Caco-2 (cell line): ENCODE results near the gene TMEM115. TPM values are rescaled to one million over a fixed set of nuclear protein-coding genes. Genes with fewer than 3 reads are reported as not detected.

Experiments used
- BruUV-seq: library from RNA; stranded (reverse); fragments of 400-500 nt; replicated peaks from 2 replicates; lab custom pipeline; 2021; lab: Mats Ljungman, UMichigan
- CTCF ChIA-PET: fragments of 300-600 bp; sonication (Branson Sonifier 250); formaldehyde crosslinking; loops from one replicate; lab custom pipeline; 2022; ENCODE audit warnings: antibody characterized with exemption; lab: Charles Lee
- POLR2A ChIA-PET: fragments of 300-600 bp; sonication (Branson Sonifier 250); formaldehyde crosslinking; loops from one replicate; lab custom pipeline; 2022; ENCODE audit warnings: antibody characterized with exemption; lab: Charles Lee
- DNase-seq, 2 experiments: peaks; one replicate each; pipeline versions ENCODE4 v3.0.0 to v3.0.0-alpha.2; 2020 to 2022
- H3K27me3 ChIP-seq: replicated peaks from 2 replicates; pipeline ENCODE4 v1.6.0; 2011; ENCODE audit warnings: low read length; ENCODE audit not compliant: control insufficient read depth, insufficient read depth
- H3K36me3 ChIP-seq: 2 replicates; pipeline ENCODE4 v1.5.1; 2011; ENCODE audit warnings: low read length; ENCODE audit not compliant: control insufficient read depth, insufficient read depth
- H3K4me1 ChIP-seq: fragments of 250-450 bp; sonication (Bioruptor Pico); 2 replicates; pipeline ENCODE4 v1.5.1; 2020; ENCODE audit warnings: mild to moderate bottlenecking
- H3K4me3 ChIP-seq: 2 replicates; pipeline ENCODE4 v1.5.1; 2011; ENCODE audit warnings: low read depth, mild to moderate bottlenecking, control low read depth, low read length
- H3K9me3 ChIP-seq: fragments of 250-450 bp; sonication (Bioruptor Pico); 2 replicates; pipeline ENCODE4 v1.5.1; 2020; ENCODE audit warnings: mild to moderate bottlenecking, moderate library complexity
- H3K27ac Mint-ChIP-seq: one replicate; pipeline ENCODE4 v1.8.0; 2022; ENCODE audit warnings: mixed read lengths; ENCODE audit not compliant: unreplicated experiment
- H3K27me3 Mint-ChIP-seq: one replicate; pipeline ENCODE4 v1.8.0; 2022; ENCODE audit warnings: mixed read lengths; ENCODE audit not compliant: insufficient read depth, unreplicated experiment
- H3K36me3 Mint-ChIP-seq: one replicate; pipeline ENCODE4 v1.8.0; 2022; ENCODE audit warnings: mild to moderate bottlenecking, mixed read lengths; ENCODE audit not compliant: insufficient read depth, unreplicated experiment
- H3K4me1 Mint-ChIP-seq: one replicate; pipeline ENCODE4 v1.8.0; 2022; ENCODE audit warnings: low read depth, mixed read lengths; ENCODE audit not compliant: unreplicated experiment
- H3K4me3 Mint-ChIP-seq: one replicate; pipeline ENCODE4 v1.8.0; 2022; ENCODE audit warnings: mild to moderate bottlenecking, moderate library complexity, mixed read lengths; ENCODE audit not compliant: unreplicated experiment
- H3K9me3 Mint-ChIP-seq: one replicate; pipeline ENCODE4 v1.8.0; 2022; ENCODE audit warnings: mixed read lengths; ENCODE audit not compliant: unreplicated experiment
- intact Hi-C: fragments of 100-400 bp; cut with micrococcal nuclease; formaldehyde crosslinking; loops from one replicate; pipeline ENCODE4 v1.10.0; 2022; ENCODE audit not compliant: unreplicated experiment
- total RNA-seq: library from RNA; stranded (reverse); gene quantifications from 2 replicates; pipeline ENCODE4 v1.2.3, GENCODE V29; 2022
- TF ChIP-seq, protein P1 (sequence below), 2 experiments: fragments of 200-600 bp in 1 of 2; IDR thresholded peaks; 1 replicate in 1 of 2; 2 replicates in 1 of 2; pipeline versions ENCODE4 v1.5.1 to v1.8.0; 2011 to 2022; ENCODE audit warnings: antibody characterized with exemption in 1 of 2, control low read depth in 1 of 2, inconsistent platforms in 1 of 2, low read depth in 1 of 2, low read length in 1 of 2, mild to moderate bottlenecking in 1 of 2, moderate library complexity in 1 of 2; ENCODE audit not compliant: insufficient read depth in 1 of 2, severe bottlenecking in 1 of 2, unreplicated experiment in 1 of 2

TMEM115 gene
- total RNA-seq, 1 experiment from 2014 or later, result 23.9 TPM

DNA sequence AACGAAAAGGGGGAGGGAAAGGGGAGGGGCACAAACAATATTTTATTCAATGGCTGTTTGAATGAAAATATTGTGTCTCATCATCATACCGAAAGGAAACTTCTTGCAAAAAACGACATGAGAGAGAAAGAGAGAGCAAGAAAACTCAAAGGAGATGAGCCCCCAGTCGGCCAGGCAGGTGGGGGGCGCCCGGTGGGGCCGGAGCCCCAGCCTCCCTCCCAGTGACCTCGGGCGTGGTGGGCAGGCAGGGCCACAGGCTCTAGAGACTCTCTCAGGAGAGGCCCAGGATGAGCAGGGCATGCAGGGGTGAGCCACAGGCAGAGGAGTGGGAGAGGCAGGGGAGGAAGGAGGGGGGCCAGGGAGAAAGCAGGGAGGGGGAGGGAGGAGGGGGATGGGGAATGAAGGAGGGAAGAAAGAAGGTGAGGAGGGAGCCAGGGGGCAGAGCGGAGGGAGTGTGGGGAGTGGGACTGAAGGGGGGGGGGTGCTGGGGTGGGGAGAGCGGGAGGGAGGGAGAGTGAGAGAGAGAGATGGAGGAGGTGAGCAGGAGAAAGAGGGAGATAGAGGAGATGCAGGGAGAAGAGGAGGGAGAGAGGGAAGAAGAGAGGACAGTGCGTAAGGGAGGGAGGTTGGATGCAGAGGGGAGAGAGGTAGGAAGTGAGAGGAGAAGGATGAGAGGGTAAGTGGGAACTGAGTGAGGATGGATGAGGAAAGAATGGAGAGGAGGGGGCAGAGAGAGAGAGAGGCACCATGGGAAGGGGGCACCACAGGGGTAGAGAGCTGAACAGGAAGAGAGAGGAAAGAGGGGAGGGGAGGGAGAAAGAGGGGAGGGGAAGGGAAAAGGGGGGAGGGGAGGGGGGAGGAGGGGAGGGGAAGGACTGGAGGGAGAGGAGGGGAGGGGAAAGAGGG lies 14.1 kb upstream of the TMEM115 start:
- no peaks in the 10 kb centered on the region for H3K4me1 ChIP-seq
- intact Hi-C loops, result no loop called here
- Mint-ChIP-seq H3K9me3 (no peaks in the 10 kb centered on the region), H3K27me3 (peaks cover 13% of the 10 kb centered on the region), H3K4me1 (no peaks in the 10 kb centered on the region), H3K27ac (no peak overlapping the region), H3K36me3 (no peaks in the 10 kb centered on the region), H3K4me3 (no peak overlapping the region)
- TF ChIP-seq, protein P1, sequence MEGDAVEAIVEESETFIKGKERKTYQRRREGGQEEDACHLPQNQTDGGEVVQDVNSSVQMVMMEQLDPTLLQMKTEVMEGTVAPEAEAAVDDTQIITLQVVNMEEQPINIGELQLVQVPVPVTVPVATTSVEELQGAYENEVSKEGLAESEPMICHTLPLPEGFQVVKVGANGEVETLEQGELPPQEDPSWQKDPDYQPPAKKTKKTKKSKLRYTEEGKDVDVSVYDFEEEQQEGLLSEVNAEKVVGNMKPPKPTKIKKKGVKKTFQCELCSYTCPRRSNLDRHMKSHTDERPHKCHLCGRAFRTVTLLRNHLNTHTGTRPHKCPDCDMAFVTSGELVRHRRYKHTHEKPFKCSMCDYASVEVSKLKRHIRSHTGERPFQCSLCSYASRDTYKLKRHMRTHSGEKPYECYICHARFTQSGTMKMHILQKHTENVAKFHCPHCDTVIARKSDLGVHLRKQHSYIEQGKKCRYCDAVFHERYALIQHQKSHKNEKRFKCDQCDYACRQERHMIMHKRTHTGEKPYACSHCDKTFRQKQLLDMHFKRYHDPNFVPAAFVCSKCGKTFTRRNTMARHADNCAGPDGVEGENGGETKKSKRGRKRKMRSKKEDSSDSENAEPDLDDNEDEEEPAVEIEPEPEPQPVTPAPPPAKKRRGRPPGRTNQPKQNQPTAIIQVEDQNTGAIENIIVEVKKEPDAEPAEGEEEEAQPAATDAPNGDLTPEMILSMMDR (IDR thresholded peaks at IDR 0.05; ENCODE audit: insufficient read depth in 1 of 2, low read depth in 1 of 2, low read length in 1 of 2, severe bottlenecking in 1 of 2, unreplicated experiment in 1 of 2), result no peak
- no TSS peak for BruUV-seq
- no peak for DNase-seq
- no peak overlapping the region for H3K4me3 ChIP-seq
- POLR2A ChIA-PET, result no interaction called here
- no peaks in the 10 kb centered on the region for H3K36me3 ChIP-seq
- H3K9me3 ChIP-seq, result no peaks in the 10 kb centered on the region
- CTCF ChIA-PET, result interaction anchor here (0.6 kb wide), 1 partner anchor 953 kb away, joined by 4 read pairs; no protein-coding TSS in a partner anchor
- no peaks in the 10 kb centered on the region for H3K27me3 ChIP-seq

DNA sequence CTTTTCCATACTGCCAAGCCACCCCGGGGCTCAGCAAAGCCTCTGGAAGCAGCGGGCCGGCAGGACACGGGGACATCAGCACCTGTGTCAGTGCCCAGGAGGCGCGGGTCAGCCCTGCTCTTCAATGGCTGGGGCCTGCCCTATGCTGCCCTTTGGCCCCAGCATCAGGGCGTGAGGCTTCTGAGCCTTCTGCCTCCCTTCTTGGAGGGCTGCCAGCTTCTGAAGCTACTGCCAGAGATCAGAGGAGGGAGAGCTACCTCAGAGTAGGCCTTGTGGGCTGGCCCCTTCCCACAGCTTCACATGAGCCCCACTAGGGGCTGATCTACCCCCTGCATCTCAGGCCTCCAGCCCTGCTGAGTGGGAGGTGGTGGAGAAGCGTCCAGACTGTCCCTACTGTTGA lies 13.0 kb upstream of the TMEM115 start:
- Histone ChIP-seq H3K9me3 (no peaks in the 10 kb centered on the region), H3K36me3 (no peaks in the 10 kb centered on the region), H3K4me3 (no peak overlapping the region), H3K27me3 (no peaks in the 10 kb centered on the region), H3K4me1 (no peaks in the 10 kb centered on the region)
- no peak overlapping the region for H3K27ac Mint-ChIP-seq
- CTCF ChIA-PET, result no interaction called here
- no peaks in the 10 kb centered on the region for H3K9me3 Mint-ChIP-seq
- BruUV-seq, result no TSS peak
- DNase-seq, result no peak
- no peaks in the 10 kb centered on the region for H3K4me1 Mint-ChIP-seq
- POLR2A ChIA-PET, result no interaction called here
- intact Hi-C loops, result no loop called here
- TF ChIP-seq, protein P1 (IDR thresholded peaks at IDR 0.05; ENCODE audit: insufficient read depth in 1 of 2, low read depth in 1 of 2, low read length in 1 of 2, severe bottlenecking in 1 of 2, unreplicated experiment in 1 of 2), result no peak
- no peaks in the 10 kb centered on the region for H3K36me3 Mint-ChIP-seq
- H3K27me3 Mint-ChIP-seq, result peaks cover 13% of the 10 kb centered on the region
- no peak overlapping the region for H3K4me3 Mint-ChIP-seq

DNA sequence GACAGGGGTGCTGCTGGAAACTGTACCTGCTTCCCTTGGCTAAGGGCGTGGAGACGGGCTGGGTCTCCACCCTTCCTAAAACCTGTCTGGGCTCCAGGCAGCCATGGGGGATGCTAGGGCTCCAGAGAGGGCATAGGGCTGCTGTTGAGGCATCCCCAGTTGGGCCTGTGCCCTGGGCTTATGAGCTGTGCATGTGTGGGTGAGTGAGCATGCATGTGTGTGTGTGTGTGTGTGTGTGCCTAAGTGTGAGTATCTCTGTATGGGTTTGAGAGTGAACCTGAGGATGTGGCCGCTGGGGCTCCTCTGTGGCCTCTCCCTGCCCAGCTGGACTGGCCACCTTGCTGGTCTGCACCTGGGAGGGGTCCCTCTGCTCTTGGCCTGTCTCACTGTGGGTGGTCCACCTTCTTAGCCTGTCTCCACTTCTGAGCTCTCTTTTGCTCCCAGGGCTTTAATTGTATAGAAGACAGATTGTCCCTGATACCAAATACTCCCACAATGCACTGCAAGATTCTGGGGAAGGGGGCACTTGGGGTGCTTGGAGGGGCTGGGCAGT lies 11.9 kb upstream of the TMEM115 start:
- no peaks in the 10 kb centered on the region for H3K4me1 Mint-ChIP-seq
- H3K27ac Mint-ChIP-seq, result no peak overlapping the region
- POLR2A ChIA-PET, result no interaction called here
- Histone ChIP-seq H3K4me1 (no peaks in the 10 kb centered on the region), H3K36me3 (no peaks in the 10 kb centered on the region), H3K9me3 (no peaks in the 10 kb centered on the region), H3K27me3 (no peaks in the 10 kb centered on the region), H3K4me3 (no peak overlapping the region)
- TF ChIP-seq, protein P1 (IDR thresholded peaks at IDR 0.05; ENCODE audit: insufficient read depth in 1 of 2, low read depth in 1 of 2, low read length in 1 of 2, severe bottlenecking in 1 of 2, unreplicated experiment in 1 of 2), result no peak
- DNase-seq, result no peak
- CTCF ChIA-PET, result interaction anchor here (0.5 to 1.0 kb wide), 6 partner anchors 10 to 1776 kb away, joined by 3 to 14 read pairs (median 4); partner anchors contain the start of gene CISH
- H3K27me3 Mint-ChIP-seq, result peaks cover 14% of the 10 kb centered on the region
- no peaks in the 10 kb centered on the region for H3K36me3 Mint-ChIP-seq
- intact Hi-C loops, result no loop called here
- no peaks in the 10 kb centered on the region for H3K9me3 Mint-ChIP-seq
- H3K4me3 Mint-ChIP-seq, result no peak overlapping the region
- no TSS peak for BruUV-seq
